NT2/D1 (cell line): Measurements from ENCODE around the gene KDM6B.

Experiments
- SUZ12 ChIP-seq: IDR thresholded peaks from 2 replicates; pipeline ENCODE4 v1.6.1; 2011; ENCODE audit not compliant: insufficient read length, insufficient read depth; ENCODE audit errors: extremely low read depth
- YY1 ChIP-seq: IDR thresholded peaks from 2 replicates; pipeline ENCODE4 v1.6.1; 2011; ENCODE audit not compliant: insufficient read length, insufficient read depth
- ZNF274 ChIP-seq: IDR thresholded peaks from 2 replicates; pipeline ENCODE4 v1.6.1; 2011; ENCODE audit warnings: mild to moderate bottlenecking, low read depth, low read length

DNA sequence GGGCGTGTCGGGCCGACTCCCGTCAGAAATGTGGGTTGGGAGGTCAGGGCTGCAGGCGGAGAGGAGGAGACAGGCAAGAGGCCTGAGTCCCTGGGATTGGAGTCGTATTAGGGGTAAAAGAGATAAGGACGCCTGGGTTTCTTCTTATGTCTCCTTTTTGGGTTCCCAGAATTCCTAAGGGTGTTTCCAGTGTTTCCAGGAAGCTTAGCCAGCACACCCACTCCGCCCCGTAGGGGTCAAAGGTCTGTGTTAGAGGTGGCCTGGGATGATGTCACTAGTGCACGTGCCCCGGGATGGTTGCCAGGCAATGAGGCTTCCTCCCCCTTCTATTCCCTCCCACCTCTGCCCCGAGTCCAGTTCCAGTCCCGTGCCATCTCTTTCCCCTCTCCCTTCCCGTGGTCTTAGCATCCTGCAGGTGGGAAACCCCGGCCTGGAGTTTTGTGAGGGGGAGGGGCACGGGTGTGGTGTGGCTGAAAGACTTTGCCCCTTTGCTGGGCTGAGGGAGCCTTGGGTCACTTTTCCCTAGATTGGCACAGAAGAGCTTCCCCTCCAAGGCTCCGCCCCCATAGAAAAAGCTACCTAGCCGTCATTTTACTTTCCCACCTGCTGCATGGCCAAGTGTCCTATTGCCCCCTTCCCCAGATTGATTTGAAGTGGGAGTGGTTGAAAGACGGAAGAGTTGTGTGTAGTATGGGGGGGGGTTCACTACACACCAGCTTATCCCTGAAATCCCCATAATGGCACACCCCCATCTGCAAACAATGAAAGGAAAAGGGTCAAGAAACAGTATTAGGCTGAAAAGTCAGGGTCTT, 2.8 kb downstream of the KDM6B start:
- TF ChIP-seq YY1 (no peak), ZNF274 (no peak), SUZ12 (no peak)
